Liver (tissue), 9 donors: ENCODE measurements around the gene CLN5. TPM values are rescaled to one million over a fixed set of nuclear protein-coding genes. Genes with fewer than 3 reads are reported as not detected.
"Not testable (repeated sequence)": the region's sequence is repeated elsewhere in the genome, so short reads cannot be mapped to it uniquely, and the experiment has no call there.

ENCODE experiments used
- DNase-seq: peaks from one replicate; pipeline ENCODE4 v3.0.0-alpha.2; 2017; ENCODE audit warnings: low spot score
- H3K27ac ChIP-seq, 2 donors: one replicate each; pipeline ENCODE4 v1.7.0; 2013; ENCODE audit warnings: inconsistent platforms in 2 of 2, low read length in 2 of 2, control low read depth in 1 of 2, low read depth in 1 of 2, mild to moderate bottlenecking in 1 of 2
- H3K27me3 ChIP-seq, 4 donors: one replicate each; pipeline versions ENCODE4 v1.6.1 to v1.7.0; 2013; ENCODE audit warnings: low read length in 3 of 4, inconsistent platforms in 1 of 4, mild to moderate bottlenecking in 1 of 4, moderate library complexity in 1 of 4; ENCODE audit not compliant: control insufficient read depth in 4 of 4, insufficient read depth in 4 of 4
- H3K36me3 ChIP-seq, 4 donors: one replicate each; pipeline versions ENCODE4 v1.6.1 to v1.7.0; 2013; ENCODE audit warnings: low read length in 3 of 4, mild to moderate bottlenecking in 3 of 4, low read depth in 1 of 4, moderate library complexity in 1 of 4; ENCODE audit not compliant: control insufficient read depth in 4 of 4, insufficient read depth in 3 of 4
- H3K4me1 ChIP-seq, 4 donors: one replicate each; pipeline versions ENCODE4 v1.6.1 to v1.7.0; 2013; ENCODE audit warnings: low read length in 3 of 4, mild to moderate bottlenecking in 3 of 4, moderate library complexity in 1 of 4; ENCODE audit not compliant: control insufficient read depth in 4 of 4, insufficient read depth in 4 of 4
- H3K4me3 ChIP-seq, 3 donors: one replicate each; pipeline versions ENCODE4 v1.6.1 to v1.7.0; 2013; ENCODE audit warnings: low read length in 3 of 3, control low read depth in 1 of 3, low read depth in 1 of 3, mild to moderate bottlenecking in 1 of 3
- H3K9ac ChIP-seq, 2 donors: one replicate each; pipeline ENCODE4 v1.7.0; 2013; ENCODE audit warnings: low read length in 2 of 2, mild to moderate bottlenecking in 2 of 2, moderate library complexity in 2 of 2, control low read depth in 1 of 2, low read depth in 1 of 2
- H3K9me3 ChIP-seq, 4 donors: one replicate each; pipeline versions ENCODE4 v1.6.1 to v1.7.0; 2013; ENCODE audit warnings: low read length in 3 of 4; ENCODE audit not compliant: control insufficient read depth in 4 of 4
- EGR1 ChIP-seq, 2 donors: IDR thresholded peaks; 2 replicates each; pipeline ENCODE4 v1.6.1; 2016 to 2018; ENCODE audit warnings: antibody characterized with exemption in 2 of 2, low read depth in 2 of 2
- FOXA1 ChIP-seq: IDR thresholded peaks from 2 replicates; pipeline ENCODE4 v1.6.1; 2016; ENCODE audit warnings: antibody characterized with exemption
- FOXA2 ChIP-seq: IDR thresholded peaks from 2 replicates; pipeline ENCODE4 v1.6.1; 2016; ENCODE audit warnings: antibody characterized with exemption
- GABPA ChIP-seq, 2 donors: IDR thresholded peaks in 1 of 2; conservative IDR thresholded peaks in 1 of 2; 2 replicates each; pipeline ENCODE4 v1.6.1; 2016; ENCODE audit warnings: antibody characterized with exemption in 2 of 2, mild to moderate bottlenecking in 1 of 2, moderate library complexity in 1 of 2
- HNF4A ChIP-seq, 2 donors: conservative IDR thresholded peaks; 2 replicates each; pipeline ENCODE4 v1.6.1; 2016; ENCODE audit warnings: antibody characterized with exemption in 2 of 2, mild to moderate bottlenecking in 2 of 2
- HNF4G ChIP-seq: IDR thresholded peaks from 2 replicates; pipeline ENCODE4 v1.6.1; 2016; ENCODE audit warnings: antibody characterized with exemption
- JUND ChIP-seq, 2 donors: IDR thresholded peaks; 2 replicates each; pipeline ENCODE4 v1.6.1; 2016; ENCODE audit warnings: antibody characterized with exemption in 2 of 2
- NR2F2 ChIP-seq: IDR thresholded peaks from 2 replicates; pipeline ENCODE4 v1.6.1; 2016; ENCODE audit warnings: antibody characterized with exemption
- RAD21 ChIP-seq, 2 donors: IDR thresholded peaks; 2 replicates each; pipeline ENCODE4 v1.6.1; 2016; ENCODE audit warnings: antibody characterized with exemption in 2 of 2, mild to moderate bottlenecking in 2 of 2
- RXRA ChIP-seq, 2 donors: IDR thresholded peaks; 2 replicates each; pipeline ENCODE4 v1.6.1; 2017 to 2018; ENCODE audit warnings: antibody characterized with exemption in 2 of 2, mild to moderate bottlenecking in 1 of 2
- SP1 ChIP-seq: IDR thresholded peaks from 2 replicates; pipeline ENCODE4 v1.6.1; 2018; ENCODE audit warnings: antibody characterized with exemption, mild to moderate bottlenecking
- TAF1 ChIP-seq: conservative IDR thresholded peaks from 2 replicates; pipeline ENCODE4 v1.6.1; 2016; ENCODE audit warnings: antibody characterized with exemption, mild to moderate bottlenecking
- YY1 ChIP-seq: IDR thresholded peaks from 2 replicates; pipeline ENCODE4 v1.6.1; 2016; ENCODE audit warnings: antibody characterized with exemption, mild to moderate bottlenecking
- WGBS: extraction: QIAGEN DNeasy Blood & Tissue Kit; methylation state at CpG from one replicate; pipeline ENCODE4 v1.1.7; 2013; 5-methylcytosine and 5-hydroxymethylcytosine counted together
- polyA plus RNA-seq, 2 donors: library from polyadenylated mRNA; stranded (reverse) in 1 of 2; unstranded in 1 of 2; fragments of 200-250 nt in 1 of 2; fragments of >200 nt in 1 of 2; fragmentation: Nextera tagmentation in 1 of 2; extraction: Ambion mirVana in 1 of 2; gene quantifications; one replicate each; pipeline versions ENCODE4 v1.2.1 to v1.2.3, GENCODE V29; 2013 to 2015
- total RNA-seq, 2 donors: library from RNA; depleted of rRNA; stranded (reverse); fragments of >200 nt; gene quantifications; one replicate each; pipeline ENCODE4 v1.2.3, GENCODE V29; 2014
- TF ChIP-seq, protein P1 (sequence below): IDR thresholded peaks from 2 replicates; pipeline ENCODE4 v1.6.1; 2016; ENCODE audit warnings: antibody characterized with exemption
- TF ChIP-seq, protein P2 (sequence below): IDR thresholded peaks from 2 replicates; pipeline ENCODE4 v1.6.1; 2016; ENCODE audit warnings: antibody characterized with exemption
- TF ChIP-seq, protein P3 (sequence below): IDR thresholded peaks from 2 replicates; pipeline ENCODE4 v1.6.1; 2016; ENCODE audit warnings: antibody characterized with exemption
- TF ChIP-seq, protein P4 (sequence below): fragments of 150-350 bp; IDR thresholded peaks from 2 replicates; pipeline ENCODE4 v1.5.1; 2017; ENCODE audit warnings: improper control_type of control experiment, low read depth, low read length; ENCODE audit not compliant: missing input control
- TF ChIP-seq, protein P5 (sequence below): IDR thresholded peaks from 2 replicates; pipeline ENCODE4 v1.6.1; 2016; ENCODE audit warnings: antibody characterized with exemption, mild to moderate bottlenecking
- donor health status: healthy.
- donor health status: healthy.
- donor health status: healthy.
- donor health status: healthy.
- donor health status: healthy.

CLN5 gene
- total and polyA plus RNA-seq, 4 donors: 11.6 to 18.2 (median 14.8) TPM

DNA sequence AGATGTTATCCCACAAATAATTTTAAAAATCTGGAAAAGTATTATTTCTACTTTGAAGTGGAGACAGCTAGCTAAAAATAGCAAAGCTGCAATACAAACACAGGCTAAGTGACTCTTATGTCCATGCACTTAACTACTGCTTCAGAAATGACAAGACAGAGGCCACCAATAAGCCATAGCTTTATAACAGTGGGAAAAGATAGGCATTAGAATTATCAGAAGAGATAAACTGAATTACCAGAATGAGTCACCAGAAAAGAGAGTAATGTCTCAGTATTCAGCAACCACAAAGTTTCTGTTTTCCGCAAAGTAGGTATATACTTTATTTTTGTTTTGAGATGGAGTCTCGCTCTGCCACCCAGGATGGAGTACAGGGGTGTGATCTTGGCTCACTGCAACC is 17.1 kb downstream of the CLN5 start:
- no peaks in the 10 kb centered on the region for H3K9me3 ChIP-seq
- no peak for DNase-seq
- no peaks in the 10 kb centered on the region for H3K27me3 ChIP-seq
- TF ChIP-seq JUND (IDR thresholded peaks at IDR 0.05) (no peak), FOXA2 (no peak), FOXA1 (no peak), RXRA (IDR thresholded peaks at IDR 0.05) (no peak), TAF1 (no peak), YY1 (no peak), SP1 (no peak), HNF4A (conservative IDR thresholded peaks at IDR 0.05) (no peak), GABPA (IDR thresholded peaks at IDR 0.05 in 1 of 2, conservative IDR thresholded peaks at IDR 0.05 in 1 of 2) (no peak), EGR1 (IDR thresholded peaks at IDR 0.05; ENCODE audit: low read depth in 2 of 2) (no peak), HNF4G (no peak), NR2F2 (no peak), RAD21 (IDR thresholded peaks at IDR 0.05) (no peak)
- TF ChIP-seq, protein P1, sequence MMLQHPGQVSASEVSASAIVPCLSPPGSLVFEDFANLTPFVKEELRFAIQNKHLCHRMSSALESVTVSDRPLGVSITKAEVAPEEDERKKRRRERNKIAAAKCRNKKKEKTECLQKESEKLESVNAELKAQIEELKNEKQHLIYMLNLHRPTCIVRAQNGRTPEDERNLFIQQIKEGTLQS: no peak
- TF ChIP-seq, protein P2, sequence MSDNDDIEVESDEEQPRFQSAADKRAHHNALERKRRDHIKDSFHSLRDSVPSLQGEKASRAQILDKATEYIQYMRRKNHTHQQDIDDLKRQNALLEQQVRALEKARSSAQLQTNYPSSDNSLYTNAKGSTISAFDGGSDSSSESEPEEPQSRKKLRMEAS: no peak
- TF ChIP-seq, protein P3, sequence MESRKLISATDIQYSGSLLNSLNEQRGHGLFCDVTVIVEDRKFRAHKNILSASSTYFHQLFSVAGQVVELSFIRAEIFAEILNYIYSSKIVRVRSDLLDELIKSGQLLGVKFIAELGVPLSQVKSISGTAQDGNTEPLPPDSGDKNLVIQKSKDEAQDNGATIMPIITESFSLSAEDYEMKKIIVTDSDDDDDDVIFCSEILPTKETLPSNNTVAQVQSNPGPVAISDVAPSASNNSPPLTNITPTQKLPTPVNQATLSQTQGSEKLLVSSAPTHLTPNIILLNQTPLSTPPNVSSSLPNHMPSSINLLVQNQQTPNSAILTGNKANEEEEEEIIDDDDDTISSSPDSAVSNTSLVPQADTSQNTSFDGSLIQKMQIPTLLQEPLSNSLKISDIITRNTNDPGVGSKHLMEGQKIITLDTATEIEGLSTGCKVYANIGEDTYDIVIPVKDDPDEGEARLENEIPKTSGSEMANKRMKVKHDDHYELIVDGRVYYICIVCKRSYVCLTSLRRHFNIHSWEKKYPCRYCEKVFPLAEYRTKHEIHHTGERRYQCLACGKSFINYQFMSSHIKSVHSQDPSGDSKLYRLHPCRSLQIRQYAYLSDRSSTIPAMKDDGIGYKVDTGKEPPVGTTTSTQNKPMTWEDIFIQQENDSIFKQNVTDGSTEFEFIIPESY: no peak
- TF ChIP-seq, protein P4, sequence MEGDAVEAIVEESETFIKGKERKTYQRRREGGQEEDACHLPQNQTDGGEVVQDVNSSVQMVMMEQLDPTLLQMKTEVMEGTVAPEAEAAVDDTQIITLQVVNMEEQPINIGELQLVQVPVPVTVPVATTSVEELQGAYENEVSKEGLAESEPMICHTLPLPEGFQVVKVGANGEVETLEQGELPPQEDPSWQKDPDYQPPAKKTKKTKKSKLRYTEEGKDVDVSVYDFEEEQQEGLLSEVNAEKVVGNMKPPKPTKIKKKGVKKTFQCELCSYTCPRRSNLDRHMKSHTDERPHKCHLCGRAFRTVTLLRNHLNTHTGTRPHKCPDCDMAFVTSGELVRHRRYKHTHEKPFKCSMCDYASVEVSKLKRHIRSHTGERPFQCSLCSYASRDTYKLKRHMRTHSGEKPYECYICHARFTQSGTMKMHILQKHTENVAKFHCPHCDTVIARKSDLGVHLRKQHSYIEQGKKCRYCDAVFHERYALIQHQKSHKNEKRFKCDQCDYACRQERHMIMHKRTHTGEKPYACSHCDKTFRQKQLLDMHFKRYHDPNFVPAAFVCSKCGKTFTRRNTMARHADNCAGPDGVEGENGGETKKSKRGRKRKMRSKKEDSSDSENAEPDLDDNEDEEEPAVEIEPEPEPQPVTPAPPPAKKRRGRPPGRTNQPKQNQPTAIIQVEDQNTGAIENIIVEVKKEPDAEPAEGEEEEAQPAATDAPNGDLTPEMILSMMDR: no peak
- TF ChIP-seq, protein P5, sequence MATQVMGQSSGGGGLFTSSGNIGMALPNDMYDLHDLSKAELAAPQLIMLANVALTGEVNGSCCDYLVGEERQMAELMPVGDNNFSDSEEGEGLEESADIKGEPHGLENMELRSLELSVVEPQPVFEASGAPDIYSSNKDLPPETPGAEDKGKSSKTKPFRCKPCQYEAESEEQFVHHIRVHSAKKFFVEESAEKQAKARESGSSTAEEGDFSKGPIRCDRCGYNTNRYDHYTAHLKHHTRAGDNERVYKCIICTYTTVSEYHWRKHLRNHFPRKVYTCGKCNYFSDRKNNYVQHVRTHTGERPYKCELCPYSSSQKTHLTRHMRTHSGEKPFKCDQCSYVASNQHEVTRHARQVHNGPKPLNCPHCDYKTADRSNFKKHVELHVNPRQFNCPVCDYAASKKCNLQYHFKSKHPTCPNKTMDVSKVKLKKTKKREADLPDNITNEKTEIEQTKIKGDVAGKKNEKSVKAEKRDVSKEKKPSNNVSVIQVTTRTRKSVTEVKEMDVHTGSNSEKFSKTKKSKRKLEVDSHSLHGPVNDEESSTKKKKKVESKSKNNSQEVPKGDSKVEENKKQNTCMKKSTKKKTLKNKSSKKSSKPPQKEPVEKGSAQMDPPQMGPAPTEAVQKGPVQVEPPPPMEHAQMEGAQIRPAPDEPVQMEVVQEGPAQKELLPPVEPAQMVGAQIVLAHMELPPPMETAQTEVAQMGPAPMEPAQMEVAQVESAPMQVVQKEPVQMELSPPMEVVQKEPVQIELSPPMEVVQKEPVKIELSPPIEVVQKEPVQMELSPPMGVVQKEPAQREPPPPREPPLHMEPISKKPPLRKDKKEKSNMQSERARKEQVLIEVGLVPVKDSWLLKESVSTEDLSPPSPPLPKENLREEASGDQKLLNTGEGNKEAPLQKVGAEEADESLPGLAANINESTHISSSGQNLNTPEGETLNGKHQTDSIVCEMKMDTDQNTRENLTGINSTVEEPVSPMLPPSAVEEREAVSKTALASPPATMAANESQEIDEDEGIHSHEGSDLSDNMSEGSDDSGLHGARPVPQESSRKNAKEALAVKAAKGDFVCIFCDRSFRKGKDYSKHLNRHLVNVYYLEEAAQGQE: no peak
- no peaks in the 10 kb centered on the region for H3K4me1 ChIP-seq
- WGBS: 96% methylated on average over 2 of the region's 2 CpGs
- H3K36me3 ChIP-seq: peaks cover 5 to 44% (median 34%) of the 10 kb centered on the region in 4 donors
- H3K9ac ChIP-seq: no peak overlapping the region
- H3K4me3 ChIP-seq: no peak overlapping the region
- no peak overlapping the region for H3K27ac ChIP-seq

DNA sequence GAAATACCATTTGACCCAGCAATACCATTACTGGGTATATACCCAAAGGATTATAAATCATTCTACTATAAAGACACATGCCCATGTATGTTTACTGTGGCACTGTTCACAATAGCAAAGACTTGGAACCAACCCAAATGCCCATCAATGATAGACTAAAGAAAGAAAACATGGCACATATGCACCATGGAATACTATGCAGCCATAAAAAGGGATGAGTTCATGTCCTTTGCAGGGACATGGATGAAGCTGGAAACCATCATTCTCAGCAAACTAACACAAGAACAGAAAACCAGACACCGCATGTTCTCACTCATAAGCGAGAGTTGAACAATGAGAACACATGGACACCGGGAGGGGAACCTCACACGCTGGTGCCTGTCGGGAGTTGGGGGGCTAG is 17.8 kb downstream of the CLN5 start:
- H3K4me3 ChIP-seq, H3K9ac ChIP-seq, H3K4me1 ChIP-seq, DNase-seq, H3K27ac ChIP-seq, H3K9me3 ChIP-seq, H3K27me3 ChIP-seq: not testable (repeated sequence)
- H3K36me3 ChIP-seq: peaks cover 7 to 51% (median 41%) of the 10 kb centered on the region in 4 donors
- 80% methylated on average over 5 of the region's 5 CpGs for WGBS
